ENCODE measurements around the gene PDIK1L.

Gene PDIK1L

GRCh38 chr1:26124418-26125331, 13.1 kb downstream of the PDIK1L start:
- DNase-seq, result no peak

- DNase-seq, result no peak
Measured at GRCh38 chr1:26125382-26125781, 13.8 kb downstream of the PDIK1L start.

- DNase-seq, result no peak
Measured at GRCh38 chr1:26125946-26126320, 14.3 kb downstream of the PDIK1L start.

- DNase-seq, result no peak
Measured at GRCh38 chr1:26126321-26127084, 14.9 kb downstream of the PDIK1L start.

DNA sequence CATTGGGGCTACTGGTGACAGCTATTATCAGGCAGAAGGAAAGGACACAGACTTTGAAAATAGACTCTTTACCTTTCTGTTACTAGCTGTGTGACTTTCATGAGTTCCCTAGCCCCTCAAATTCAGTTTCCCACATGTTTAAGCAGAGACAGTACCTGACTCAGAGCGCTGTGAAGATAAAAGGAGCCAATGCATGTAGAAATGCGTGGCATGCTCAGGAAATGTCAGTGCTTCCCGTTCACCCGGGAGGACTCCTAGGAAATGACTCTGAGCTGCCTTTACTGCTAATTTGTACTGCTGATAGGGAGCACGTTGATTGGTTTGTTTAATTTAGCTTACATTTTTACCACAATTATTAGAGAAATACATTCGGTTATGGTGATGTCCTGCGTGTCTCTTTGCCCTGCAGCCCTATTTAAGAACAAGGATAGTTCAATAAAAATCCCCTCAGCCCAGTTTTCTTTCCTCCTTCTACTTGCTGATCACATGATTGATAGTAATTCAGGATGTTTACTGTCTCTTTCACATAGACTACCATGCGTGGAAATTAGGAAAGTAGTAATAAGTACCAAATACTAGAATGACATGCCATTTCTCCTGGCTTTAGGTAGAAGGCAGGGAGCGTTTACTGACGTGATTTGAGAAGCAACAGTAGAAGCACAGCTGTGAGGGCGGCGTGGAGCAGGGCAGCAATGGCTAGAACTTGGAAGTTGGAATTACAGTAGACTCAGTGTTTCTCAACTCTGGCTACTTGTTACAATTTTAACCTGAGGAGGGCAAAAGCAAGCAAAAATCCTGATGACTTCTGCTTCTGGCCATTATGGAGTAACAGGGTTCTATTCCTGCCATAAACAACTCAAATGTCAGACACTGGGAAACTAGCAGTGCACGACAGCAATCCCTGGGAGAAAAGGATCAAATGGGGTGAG, 15.9 kb downstream of the PDIK1L start:
- DNase-seq, result no peak

- no peak for DNase-seq
Measured at GRCh38 chr1:26129778-26130177, 18.2 kb downstream of the PDIK1L start.

DNA sequence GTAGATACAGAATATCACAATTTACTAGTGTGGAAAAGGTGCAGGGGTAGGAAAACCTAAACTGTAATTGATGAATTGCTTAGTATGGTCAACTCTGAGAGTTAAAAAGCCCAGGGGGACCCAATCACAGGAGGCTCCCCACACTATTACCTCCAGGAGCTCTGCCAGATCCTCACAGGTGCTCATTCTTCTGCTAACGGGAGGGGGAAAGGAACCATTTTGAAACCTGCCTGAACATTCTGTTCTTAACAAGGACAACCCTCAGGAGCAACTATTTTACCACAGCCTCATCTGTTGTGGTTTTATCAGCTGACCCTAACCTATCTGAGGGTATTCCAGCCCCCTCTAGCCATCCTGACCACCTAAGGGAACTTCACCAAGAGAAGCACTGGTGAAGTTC, 19.1 kb downstream of the PDIK1L start:
- no peak for DNase-seq

DNA sequence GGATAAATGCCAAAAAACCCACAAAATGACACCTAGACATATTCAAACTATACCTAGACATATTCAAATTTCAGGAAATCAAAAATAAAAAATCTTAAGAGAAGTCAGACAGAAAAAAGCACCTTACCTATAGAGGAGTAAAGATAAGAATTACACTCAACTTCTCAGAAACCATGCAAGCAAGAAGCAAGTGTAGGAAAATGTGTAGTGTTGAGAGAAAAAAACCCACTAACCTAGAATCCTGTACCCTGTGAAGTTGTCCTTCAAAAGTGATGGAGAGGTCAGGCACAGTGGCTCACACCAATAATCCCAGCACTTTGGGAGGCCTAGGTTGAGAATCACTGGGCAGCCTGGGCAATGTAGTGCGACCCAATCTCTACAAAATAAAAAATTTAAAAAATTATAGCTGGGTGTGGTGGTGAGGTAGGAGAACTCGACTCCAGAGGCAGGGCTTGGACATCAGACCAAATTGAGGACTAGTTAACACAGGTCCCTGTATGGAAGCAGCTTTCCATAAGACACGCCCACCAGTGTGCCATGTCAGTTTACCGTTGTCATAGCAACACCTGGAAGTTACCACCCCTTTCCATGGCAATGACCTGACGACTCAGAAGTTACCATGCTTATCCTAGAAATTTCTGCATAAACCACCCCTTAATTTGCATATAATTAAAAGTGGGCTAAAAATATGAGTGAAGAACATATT, 20.7 kb downstream of the PDIK1L start:
- no peak for DNase-seq

DNA sequence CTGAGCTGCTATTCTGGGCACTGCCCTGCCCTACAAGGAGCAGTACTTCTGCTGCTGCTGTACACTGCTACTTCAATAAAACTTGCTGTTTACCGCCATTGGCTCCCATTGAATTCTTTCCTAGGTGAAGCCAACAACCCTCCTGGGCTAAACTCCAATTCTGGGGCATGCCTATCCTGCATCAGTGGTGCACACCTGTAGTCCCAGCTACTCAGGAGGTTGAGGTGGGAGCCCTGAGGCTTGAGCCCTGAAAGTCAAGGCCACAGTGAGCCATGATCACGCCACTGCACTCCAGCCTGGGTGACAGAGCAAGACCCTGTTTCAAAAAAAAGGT, 21.2 kb downstream of the PDIK1L start:
- no peak for DNase-seq

DNA sequence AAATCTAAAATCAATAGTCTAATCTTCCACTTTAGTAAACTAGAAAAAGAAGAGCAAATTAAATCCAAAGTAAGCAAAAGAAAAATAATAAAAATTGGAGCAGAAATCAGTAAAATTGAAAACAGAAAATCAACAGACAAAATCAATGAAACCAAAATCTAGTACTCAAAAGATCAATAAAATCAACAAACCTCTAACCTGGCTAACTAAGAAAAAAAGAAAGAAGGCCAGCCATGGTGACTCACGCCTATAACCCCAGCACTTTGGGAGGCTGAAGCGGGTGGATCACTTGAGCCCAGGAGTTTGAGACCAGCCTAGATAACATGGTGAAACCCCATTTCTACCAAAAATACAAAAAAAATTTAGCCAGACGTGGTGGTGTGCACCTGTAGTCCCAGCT, 22.8 kb downstream of the PDIK1L start:
- DNase-seq, result no peak

GRCh38 chr1:26138974-26139558, 27.4 kb downstream of the PDIK1L start:
- DNase-seq, result no peak

DNA sequence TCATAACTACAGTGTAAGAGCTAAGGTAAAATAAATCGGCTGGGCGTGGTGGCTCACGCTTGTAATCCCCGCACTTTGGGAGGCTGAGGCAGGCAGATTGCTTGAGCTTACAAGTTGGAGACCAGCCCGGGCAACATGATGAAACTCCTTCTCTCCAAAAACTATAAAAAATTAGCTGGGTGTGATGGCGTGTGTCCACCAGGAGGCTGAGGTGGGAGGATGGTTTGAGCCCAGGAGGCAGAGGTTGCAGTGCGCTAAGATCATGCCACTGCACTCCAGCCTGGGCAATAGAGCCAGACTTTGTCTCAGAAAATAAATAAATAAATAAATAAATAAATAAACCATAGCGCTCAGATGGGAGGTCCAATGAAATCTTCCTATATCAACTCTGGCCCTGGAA, 30.5 kb downstream of the PDIK1L start:
- DNase-seq, result no peak

- DNase-seq, result peak; percentile 88
Measured at GRCh38 chr1:26145041-26145959, 33.7 kb downstream of the PDIK1L start.

DNA sequence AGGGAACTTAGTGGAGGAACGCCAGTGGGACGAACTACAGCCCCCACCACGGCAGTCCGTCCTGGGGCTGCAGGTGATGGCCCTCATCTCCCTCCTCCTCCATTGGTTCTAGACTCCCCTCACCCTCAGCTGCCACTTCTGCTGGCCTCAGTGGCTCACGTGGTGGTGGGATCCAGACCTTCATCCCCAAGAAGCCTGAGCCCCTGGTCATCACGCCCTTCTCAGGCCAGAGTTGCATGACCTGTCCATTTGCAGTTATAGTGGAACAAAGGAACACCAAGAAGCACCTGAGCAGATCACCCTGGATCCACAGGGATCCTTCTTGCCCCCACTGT, 34.3 kb downstream of the PDIK1L start:
- DNase-seq, result no peak

GRCh38 chr1:26148887-26149286, 37.3 kb downstream of the PDIK1L start:
- no peak for DNase-seq

GRCh38 chr1:26153966-26154532, 42.4 kb downstream of the PDIK1L start:
- no peak for DNase-seq

DNA sequence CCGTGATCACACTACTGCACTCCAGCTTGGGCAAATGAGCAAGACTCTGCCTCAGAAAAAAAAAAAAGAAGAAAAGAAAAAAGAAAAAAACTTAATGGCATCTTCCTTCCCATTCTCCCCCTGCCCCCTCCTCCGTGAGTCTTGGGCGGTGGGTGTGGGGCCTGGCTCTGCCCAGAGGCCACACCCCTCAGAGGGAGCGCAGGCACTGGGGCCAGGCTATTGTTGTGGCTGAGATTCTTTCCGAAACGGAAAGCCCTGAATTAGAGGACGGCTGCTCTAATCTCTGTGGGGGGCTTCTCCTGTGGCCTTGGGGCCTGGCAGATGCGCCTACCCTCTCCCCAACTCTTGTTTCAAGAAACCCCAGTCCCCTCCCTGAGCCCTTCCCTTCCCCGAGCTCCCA, 43.1 kb downstream of the PDIK1L start:
- no peak for DNase-seq

DNA sequence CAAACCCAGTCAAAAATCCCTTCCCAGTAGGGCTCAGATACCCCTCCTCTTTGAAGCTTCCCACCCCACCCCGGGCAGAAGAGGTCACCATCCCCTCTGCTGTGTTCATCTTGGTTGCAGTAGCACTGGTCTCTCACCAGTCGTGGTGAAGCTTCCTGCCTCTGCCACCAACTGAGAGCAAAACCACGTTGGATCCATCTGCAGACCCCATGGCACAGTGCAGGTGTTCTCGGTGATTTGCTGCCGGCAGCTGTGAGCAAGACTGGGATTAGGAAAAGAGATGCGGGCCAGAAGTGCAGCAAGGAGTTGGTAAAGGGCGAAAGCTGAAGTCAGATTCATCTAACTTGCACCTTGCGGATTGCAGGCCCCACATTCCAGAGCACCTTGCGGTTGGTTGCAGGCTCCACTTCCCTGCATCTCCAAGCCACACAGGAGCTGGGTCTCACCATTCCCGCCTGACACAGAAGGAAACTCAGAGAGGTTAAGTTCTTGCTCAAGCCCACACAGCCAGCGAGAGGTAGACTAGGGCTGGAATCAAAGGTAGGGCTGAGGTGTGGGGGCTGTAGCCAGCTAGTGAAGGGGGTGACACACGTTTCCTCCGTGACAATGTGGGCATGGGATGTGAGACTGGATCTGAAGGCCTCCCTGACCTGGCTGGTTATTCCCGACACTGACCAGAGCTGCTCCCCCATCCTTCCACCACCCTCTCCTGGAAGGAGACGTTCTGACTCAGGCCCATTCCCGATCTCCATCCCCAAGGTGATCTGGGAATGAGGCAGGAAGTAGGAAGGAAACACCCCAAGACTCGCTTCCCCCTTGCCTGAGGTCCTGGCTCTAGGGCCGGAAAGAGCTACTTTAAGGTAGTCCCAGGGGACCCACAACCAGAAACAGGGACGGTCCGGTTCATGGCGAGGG, 44.0 kb downstream of the PDIK1L start:
- no peak for DNase-seq

DNA sequence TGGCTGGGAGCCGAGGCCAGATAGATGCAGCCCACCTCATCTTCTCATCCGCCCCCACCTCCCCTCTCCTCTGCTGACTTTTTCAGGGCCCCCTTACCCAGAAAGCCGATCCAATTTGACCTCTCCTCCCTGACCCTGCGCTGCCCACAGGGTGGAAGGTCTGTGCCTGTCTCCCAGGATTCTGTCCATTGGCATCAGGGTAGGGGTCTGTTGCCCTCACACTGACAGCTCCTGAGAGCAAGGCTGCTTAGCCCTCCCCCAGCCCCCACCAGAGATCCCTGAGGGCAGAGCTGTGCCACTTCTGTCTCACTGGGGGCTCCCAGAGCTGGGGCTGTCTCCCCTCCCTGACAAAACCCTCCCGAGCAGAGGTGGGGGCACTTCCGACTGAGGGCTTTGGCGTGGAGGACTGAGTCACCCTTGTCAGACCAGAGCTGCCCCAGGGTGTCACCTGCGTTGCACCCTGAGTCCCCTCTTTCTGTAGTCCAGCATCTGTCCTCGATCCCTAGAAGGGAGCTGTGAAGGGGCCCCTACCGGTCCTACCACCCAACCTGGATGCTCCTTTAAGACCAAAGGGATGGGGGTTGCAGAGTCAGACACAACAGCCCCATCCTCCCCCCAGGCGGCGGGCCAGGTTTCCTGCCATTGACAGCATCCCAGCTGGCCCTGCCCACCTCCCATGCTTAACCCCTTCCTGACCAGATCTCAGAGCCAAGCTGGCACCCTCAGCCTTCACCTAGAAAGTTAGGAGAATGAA, 44.8 kb downstream of the PDIK1L start:
- no peak for DNase-seq
